ENCODE data around the gene DHRS11.

DHRS11 gene

GRCh38 chr17:36546418-36547093, 45.1 kb upstream of the DHRS11 start:
- no peak for TF ChIP-seq CTCF (conservative IDR thresholded peaks at IDR 0.05; ENCODE audit: low read depth, low read length)

GRCh38 chr17:36547776-36548175, 43.9 kb upstream of the DHRS11 start:
- no peak for TF ChIP-seq CTCF (conservative IDR thresholded peaks at IDR 0.05; ENCODE audit: low read depth, low read length)
- H3K4me3 ChIP-seq (ENCODE audit: low read depth, low read length) = peak overlapping the region; percentile 98

More at GRCh38 chr17:36546418-36547093, 45.1 kb upstream of the DHRS11 start:
- DNase-seq (ENCODE audit: low read depth) = peak; percentile 20
- H3K4me3 ChIP-seq (ENCODE audit: low read depth, low read length) = peak overlapping the region; percentile 98

GRCh38 chr17:36550491-36551417, 40.9 kb upstream of the DHRS11 start:
- H3K4me3 ChIP-seq (ENCODE audit: low read depth, low read length) = no peak overlapping the region
- no peak for DNase-seq (ENCODE audit: low read depth)

More at GRCh38 chr17:36547776-36548175, 43.9 kb upstream of the DHRS11 start:
- no peak for DNase-seq (ENCODE audit: low read depth)

GRCh38 chr17:36553459-36553858, 38.2 kb upstream of the DHRS11 start:
- no peak for DNase-seq (ENCODE audit: low read depth)
- TF ChIP-seq CTCF (conservative IDR thresholded peaks at IDR 0.05; ENCODE audit: low read depth, low read length) = no peak
- H3K4me3 ChIP-seq (ENCODE audit: low read depth, low read length) = no peak overlapping the region

More at GRCh38 chr17:36550491-36551417, 40.9 kb upstream of the DHRS11 start:
- TF ChIP-seq CTCF (conservative IDR thresholded peaks at IDR 0.05; ENCODE audit: low read depth, low read length) = no peak

GRCh38 chr17:36566081-36566480, 25.6 kb upstream of the DHRS11 start:
- peak; percentile 18 for DNase-seq (ENCODE audit: low read depth)
- TF ChIP-seq CTCF (conservative IDR thresholded peaks at IDR 0.05; ENCODE audit: low read depth, low read length) = no peak
- H3K4me3 ChIP-seq (ENCODE audit: low read depth, low read length) = no peak overlapping the region

GRCh38 chr17:36575028-36575427, 16.7 kb upstream of the DHRS11 start:
- TF ChIP-seq CTCF (conservative IDR thresholded peaks at IDR 0.05; ENCODE audit: low read depth, low read length) = no peak
- H3K4me3 ChIP-seq (ENCODE audit: low read depth, low read length) = no peak overlapping the region
- DNase-seq (ENCODE audit: low read depth) = no peak

All from choroid plexus epithelial cell (primary cell).